Measurements from ENCODE around the gene POLG2. TPM values are rescaled to one million over a fixed set of nuclear protein-coding genes. Genes with fewer than 3 reads are reported as not detected.

POLG2 gene
- 1 to 10 TPM; 3.2 to 5.0 (median 3.3) TPM for total RNA-seq

- peak within 1 kb of the TSS; percentile 77 to 86 (median 82) for H3K27ac ChIP-seq (replicated peaks in 1 of 4)
- no peaks in the 10 kb centered on the region for H3K27me3 ChIP-seq
- H3K9me3 ChIP-seq, result no peaks in the 10 kb centered on the region
- peak within 1 kb of the TSS; percentile 66 to 79 (median 76) for H3K4me3 ChIP-seq
- peaks cover 32 to 58% (median 50%) of the 10 kb centered on the region in 4 donors for H3K36me3 ChIP-seq
- under 1% methylated on average over 47 of the region's 50 CpGs for WGBS
- intact Hi-C loops (cut with DNase I), result no loop called here
- peaks cover 47 to 84% (median 70%) of the 10 kb centered on the region in 4 donors for H3K4me1 ChIP-seq
- peak; percentile 97 for DNase-seq (ENCODE audit: extremely low spot score)
- TF ChIP-seq EP300 (IDR thresholded peaks at IDR 0.05) (no peak), POLR2A (IDR thresholded peaks at IDR 0.05; ENCODE audit: low read depth) (no peak), POLR2AphosphoS5 (IDR thresholded peaks at IDR 0.05) (peak; percentile 88 to 93)
- TF ChIP-seq, protein P1, sequence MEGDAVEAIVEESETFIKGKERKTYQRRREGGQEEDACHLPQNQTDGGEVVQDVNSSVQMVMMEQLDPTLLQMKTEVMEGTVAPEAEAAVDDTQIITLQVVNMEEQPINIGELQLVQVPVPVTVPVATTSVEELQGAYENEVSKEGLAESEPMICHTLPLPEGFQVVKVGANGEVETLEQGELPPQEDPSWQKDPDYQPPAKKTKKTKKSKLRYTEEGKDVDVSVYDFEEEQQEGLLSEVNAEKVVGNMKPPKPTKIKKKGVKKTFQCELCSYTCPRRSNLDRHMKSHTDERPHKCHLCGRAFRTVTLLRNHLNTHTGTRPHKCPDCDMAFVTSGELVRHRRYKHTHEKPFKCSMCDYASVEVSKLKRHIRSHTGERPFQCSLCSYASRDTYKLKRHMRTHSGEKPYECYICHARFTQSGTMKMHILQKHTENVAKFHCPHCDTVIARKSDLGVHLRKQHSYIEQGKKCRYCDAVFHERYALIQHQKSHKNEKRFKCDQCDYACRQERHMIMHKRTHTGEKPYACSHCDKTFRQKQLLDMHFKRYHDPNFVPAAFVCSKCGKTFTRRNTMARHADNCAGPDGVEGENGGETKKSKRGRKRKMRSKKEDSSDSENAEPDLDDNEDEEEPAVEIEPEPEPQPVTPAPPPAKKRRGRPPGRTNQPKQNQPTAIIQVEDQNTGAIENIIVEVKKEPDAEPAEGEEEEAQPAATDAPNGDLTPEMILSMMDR (IDR thresholded peaks at IDR 0.05), result peak; percentile 35 to 44 (median 43)
These were observed at the start of gene POLG2 for GRCh38 chr17:64496786-64497564. Gene POLG2, minus strand, starts transcription at chr17:64497054. Its CDS starts 86 bp downstream, at chr17:64496968.

GRCh38 chr17:64544742-64545141 lies 47.9 kb upstream of the POLG2 start:
- H3K36me3 ChIP-seq, result peaks cover 29 to 95% (median 78%) of the 10 kb centered on the region in 4 donors
- 90% methylated on average over 2 of the region's 2 CpGs for WGBS

DNA sequence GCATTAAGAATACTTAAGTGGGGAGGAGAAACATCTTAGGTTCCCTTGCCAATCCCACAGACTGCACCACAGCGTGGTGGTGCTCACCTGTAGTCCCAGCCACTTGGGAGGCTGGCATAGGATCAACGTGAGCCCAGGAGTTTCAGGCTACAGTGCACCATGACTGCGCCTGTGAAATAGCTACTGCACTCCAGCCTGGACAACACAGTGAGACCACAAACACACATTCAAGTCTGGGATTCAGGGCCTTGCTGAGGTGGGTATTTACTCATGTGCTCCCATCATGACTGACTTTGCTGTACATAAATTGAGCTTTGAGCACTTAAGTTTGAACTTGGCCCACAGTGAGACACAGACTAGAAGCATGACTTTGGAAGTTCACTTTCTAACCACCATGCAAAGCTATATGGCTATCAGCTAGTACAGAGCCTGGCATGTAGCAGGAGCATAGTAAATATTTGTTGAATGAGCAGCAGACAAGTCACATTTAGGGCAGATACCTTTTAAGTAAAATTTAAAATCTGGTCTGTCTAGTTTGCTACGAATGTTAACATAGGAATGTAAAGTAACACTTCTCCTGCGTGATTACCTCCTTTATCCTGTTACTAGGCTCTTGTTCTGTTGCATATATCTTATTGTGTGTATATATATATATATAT lies 43.4 kb upstream of the POLG2 start:
- H3K27me3 ChIP-seq, result no peaks in the 10 kb centered on the region
- H3K4me1 ChIP-seq, result no peaks in the 10 kb centered on the region
- WGBS, result 85% methylated on average over 5 of the region's 5 CpGs
- no peak overlapping the region for H3K4me3 ChIP-seq
- TF ChIP-seq, protein P1 (IDR thresholded peaks at IDR 0.05), result no peak
- peak in 1 of 2 donors; percentile 19 for TF ChIP-seq POLR2AphosphoS5 (IDR thresholded peaks at IDR 0.05)
- DNase-seq (ENCODE audit: extremely low spot score), result no peak
- intact Hi-C loops (cut with DNase I), result no loop called here
- H3K36me3 ChIP-seq, result peaks cover 15 to 93% (median 78%) of the 10 kb centered on the region in 4 donors
- no peak overlapping the region for H3K27ac ChIP-seq (replicated peaks in 1 of 4)
- no peaks in the 10 kb centered on the region for H3K9me3 ChIP-seq

More at GRCh38 chr17:64544742-64545141, 47.9 kb upstream of the POLG2 start:
- H3K9me3 ChIP-seq, result no peaks in the 10 kb centered on the region
- H3K27me3 ChIP-seq, result no peaks in the 10 kb centered on the region
- H3K4me3 ChIP-seq, result no peak overlapping the region
- H3K4me1 ChIP-seq, result no peaks in the 10 kb centered on the region
- intact Hi-C loops (cut with DNase I), result no loop called here
- TF ChIP-seq POLR2A (IDR thresholded peaks at IDR 0.05; ENCODE audit: low read depth) (no peak), EP300 (IDR thresholded peaks at IDR 0.05) (no peak), POLR2AphosphoS5 (IDR thresholded peaks at IDR 0.05) (no peak)
- TF ChIP-seq, protein P1 (IDR thresholded peaks at IDR 0.05), result no peak
- no peak overlapping the region for H3K27ac ChIP-seq (replicated peaks in 1 of 4)
- DNase-seq (ENCODE audit: extremely low spot score), result no peak

- Histone ChIP-seq H3K4me3 (no peak overlapping the region), H3K27ac (replicated peaks in 1 of 4) (no peak overlapping the region), H3K27me3 (no peaks in the 10 kb centered on the region), H3K36me3 (peaks cover 26 to 93% (median 81%) of the 10 kb centered on the region in 4 donors), H3K9me3 (no peaks in the 10 kb centered on the region), H3K4me1 (no peaks in the 10 kb centered on the region)
- DNase-seq (ENCODE audit: extremely low spot score), result no peak
- WGBS, result 82% methylated on average over 7 of the region's 7 CpGs
- TF ChIP-seq, protein P1 (IDR thresholded peaks at IDR 0.05), result no peak
- TF ChIP-seq EP300 (IDR thresholded peaks at IDR 0.05), result no peak
- intact Hi-C loops (cut with DNase I), result no loop called here
These were observed 41.8 kb upstream of the POLG2 start for GRCh38 chr17:64538508-64539130.
